Measurements from ENCODE around the gene SUCLG1. TPM values are rescaled to one million over a fixed set of nuclear protein-coding genes. Genes with fewer than 3 reads are reported as not detected.

The SUCLG1 gene
- total and polyA plus RNA-seq, 10 of the 15 experiments (the other 5 are each of a cell fraction or from before 2014, with no cell fraction given), result 75.4 to 197 (median 93.6) TPM

DNA sequence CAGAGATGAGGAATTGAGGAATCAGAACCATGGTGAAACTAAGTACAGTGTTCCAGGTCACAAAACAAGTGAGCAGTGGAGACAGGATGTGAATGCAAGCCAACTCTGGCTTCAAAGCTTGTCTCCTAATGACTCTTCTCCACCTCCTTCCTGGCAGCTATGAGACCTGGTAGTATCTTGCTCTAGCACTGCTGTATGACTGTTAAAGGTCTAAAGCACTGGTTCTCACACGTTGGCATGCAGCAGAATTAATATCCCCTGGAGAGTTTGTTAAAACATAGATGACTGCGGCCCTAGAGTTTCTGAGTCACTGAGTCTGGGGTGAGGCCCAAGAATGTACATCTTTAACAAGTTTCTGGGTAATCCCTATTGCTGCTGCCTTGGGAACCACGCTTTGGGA, 63.3 kb downstream of the SUCLG1 start:
- H3K9ac ChIP-seq (ENCODE audit: control insufficient read depth, insufficient read depth, low read length), result no peak overlapping the region
- no peak overlapping the region for H3K4me2 ChIP-seq (ENCODE audit: control insufficient read depth, insufficient read depth)
- intact Hi-C loops (cut with micrococcal nuclease; ENCODE audit: unreplicated experiment) (no loop called here), in situ Hi-C loops (cut with MboI) (no loop called here)
- ChIA-PET POLR2A (no interaction called here), RAD21 (ENCODE audit: unreplicated experiment) (no interaction called here), CTCF (no interaction called here), SMC1A (ENCODE audit: uncharacterized antibody, unreplicated experiment) (no interaction called here)
- BruUV-seq (replicated peaks), result no TSS peak
- H3K4me3 ChIP-seq, result no peak overlapping the region
- 0% methylated on average over 3 of the region's 3 CpGs for WGBS (ENCODE audit: insufficient coverage, insufficient replicate concordance, low lambda C conversion rate, missing lambda C conversion rate)
- no peaks in the 10 kb centered on the region for H3K9me3 ChIP-seq (replicated peaks; ENCODE audit: control insufficient read depth, insufficient read depth, low read length)
- no peaks in the 10 kb centered on the region for H3K36me3 ChIP-seq (ENCODE audit: control insufficient read depth in 2 of 2, insufficient read depth in 2 of 2, low read length in 1 of 2)
- H3K4me1 ChIP-seq (ENCODE audit: control insufficient read depth, insufficient read depth, low read length), result no peaks in the 10 kb centered on the region
- no peak for FAIRE-seq
- no peaks in the 10 kb centered on the region for H3K79me2 ChIP-seq (ENCODE audit: control insufficient read depth, insufficient read depth, low read length)
- ATAC-seq, result no peak
- no peak overlapping the region for H3K27ac ChIP-seq (ENCODE audit: control insufficient read depth, insufficient read depth)
- DNase-seq (ENCODE audit: low read depth, low spot score), result no peak
- no peaks in the 10 kb centered on the region for H3K27me3 ChIP-seq (replicated peaks in 1 of 2; ENCODE audit: control insufficient read depth in 2 of 2, insufficient read depth in 2 of 2, low read length in 1 of 2)
- H2AFZ ChIP-seq (ENCODE audit: control insufficient read depth, low read depth, low read length), result no peak overlapping the region
- no peaks in the 10 kb centered on the region for H4K20me1 ChIP-seq (ENCODE audit: control insufficient read depth, insufficient read depth)
- TF ChIP-seq CHD1 (IDR thresholded peaks at IDR 0.05; ENCODE audit: low read depth, low read length) (no peak), RCOR1 (conservative IDR thresholded peaks at IDR 0.05; ENCODE audit: low read depth, low read length) (no peak), RAD21 (IDR thresholded peaks at IDR 0.05; ENCODE audit: insufficient read depth, low read depth, low read length) (no peak), TBL1XR1 (IDR thresholded peaks at IDR 0.05; ENCODE audit: low read depth, low read length) (no peak), CBFB (IDR thresholded peaks at IDR 0.05; ENCODE audit: low read depth) (no peak), MTA3 (IDR thresholded peaks at IDR 0.05; ENCODE audit: borderline replicate concordance, low read length) (no peak), ZNF207 (IDR thresholded peaks at IDR 0.05; ENCODE audit: borderline replicate concordance) (no peak), RFX5 (IDR thresholded peaks at IDR 0.05; ENCODE audit: low read depth, low read length) (no peak), ASH2L (IDR thresholded peaks at IDR 0.05; ENCODE audit: borderline replicate concordance, low read depth) (no peak), SRF (IDR thresholded peaks at IDR 0.05; ENCODE audit: low read depth in 2 of 2, low read length in 2 of 2) (no peak), CREB1 (IDR thresholded peaks at IDR 0.05; ENCODE audit: low read depth) (no peak), HDAC2 (IDR thresholded peaks at IDR 0.05) (no peak), NR2C2 (IDR thresholded peaks at IDR 0.05; ENCODE audit: borderline replicate concordance, control insufficient read depth, insufficient read length, low read depth) (no peak), PML (IDR thresholded peaks at IDR 0.05; ENCODE audit: low read length) (no peak), IKZF2 (IDR thresholded peaks at IDR 0.05) (no peak), EGR1 (IDR thresholded peaks at IDR 0.05; ENCODE audit: borderline replicate concordance in 1 of 2, low read depth in 2 of 2, low read length in 2 of 2) (no peak), HCFC1 (IDR thresholded peaks at IDR 0.05; ENCODE audit: low read length) (no peak)
- TF ChIP-seq, protein P1, sequence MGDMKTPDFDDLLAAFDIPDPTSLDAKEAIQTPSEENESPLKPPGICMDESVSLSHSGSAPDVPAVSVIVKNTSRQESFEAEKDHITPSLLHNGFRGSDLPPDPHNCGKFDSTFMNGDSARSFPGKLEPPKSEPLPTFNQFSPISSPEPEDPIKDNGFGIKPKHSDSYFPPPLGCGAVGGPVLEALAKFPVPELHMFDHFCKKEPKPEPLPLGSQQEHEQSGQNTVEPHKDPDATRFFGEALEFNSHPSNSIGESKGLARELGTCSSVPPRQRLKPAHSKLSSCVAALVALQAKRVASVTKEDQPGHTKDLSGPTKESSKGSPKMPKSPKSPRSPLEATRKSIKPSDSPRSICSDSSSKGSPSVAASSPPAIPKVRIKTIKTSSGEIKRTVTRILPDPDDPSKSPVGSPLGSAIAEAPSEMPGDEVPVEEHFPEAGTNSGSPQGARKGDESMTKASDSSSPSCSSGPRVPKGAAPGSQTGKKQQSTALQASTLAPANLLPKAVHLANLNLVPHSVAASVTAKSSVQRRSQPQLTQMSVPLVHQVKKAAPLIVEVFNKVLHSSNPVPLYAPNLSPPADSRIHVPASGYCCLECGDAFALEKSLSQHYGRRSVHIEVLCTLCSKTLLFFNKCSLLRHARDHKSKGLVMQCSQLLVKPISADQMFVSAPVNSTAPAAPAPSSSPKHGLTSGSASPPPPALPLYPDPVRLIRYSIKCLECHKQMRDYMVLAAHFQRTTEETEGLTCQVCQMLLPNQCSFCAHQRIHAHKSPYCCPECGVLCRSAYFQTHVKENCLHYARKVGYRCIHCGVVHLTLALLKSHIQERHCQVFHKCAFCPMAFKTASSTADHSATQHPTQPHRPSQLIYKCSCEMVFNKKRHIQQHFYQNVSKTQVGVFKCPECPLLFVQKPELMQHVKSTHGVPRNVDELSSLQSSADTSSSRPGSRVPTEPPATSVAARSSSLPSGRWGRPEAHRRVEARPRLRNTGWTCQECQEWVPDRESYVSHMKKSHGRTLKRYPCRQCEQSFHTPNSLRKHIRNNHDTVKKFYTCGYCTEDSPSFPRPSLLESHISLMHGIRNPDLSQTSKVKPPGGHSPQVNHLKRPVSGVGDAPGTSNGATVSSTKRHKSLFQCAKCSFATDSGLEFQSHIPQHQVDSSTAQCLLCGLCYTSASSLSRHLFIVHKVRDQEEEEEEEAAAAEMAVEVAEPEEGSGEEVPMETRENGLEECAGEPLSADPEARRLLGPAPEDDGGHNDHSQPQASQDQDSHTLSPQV (IDR thresholded peaks at IDR 0.05), result no peak
- TF ChIP-seq, protein P2, sequence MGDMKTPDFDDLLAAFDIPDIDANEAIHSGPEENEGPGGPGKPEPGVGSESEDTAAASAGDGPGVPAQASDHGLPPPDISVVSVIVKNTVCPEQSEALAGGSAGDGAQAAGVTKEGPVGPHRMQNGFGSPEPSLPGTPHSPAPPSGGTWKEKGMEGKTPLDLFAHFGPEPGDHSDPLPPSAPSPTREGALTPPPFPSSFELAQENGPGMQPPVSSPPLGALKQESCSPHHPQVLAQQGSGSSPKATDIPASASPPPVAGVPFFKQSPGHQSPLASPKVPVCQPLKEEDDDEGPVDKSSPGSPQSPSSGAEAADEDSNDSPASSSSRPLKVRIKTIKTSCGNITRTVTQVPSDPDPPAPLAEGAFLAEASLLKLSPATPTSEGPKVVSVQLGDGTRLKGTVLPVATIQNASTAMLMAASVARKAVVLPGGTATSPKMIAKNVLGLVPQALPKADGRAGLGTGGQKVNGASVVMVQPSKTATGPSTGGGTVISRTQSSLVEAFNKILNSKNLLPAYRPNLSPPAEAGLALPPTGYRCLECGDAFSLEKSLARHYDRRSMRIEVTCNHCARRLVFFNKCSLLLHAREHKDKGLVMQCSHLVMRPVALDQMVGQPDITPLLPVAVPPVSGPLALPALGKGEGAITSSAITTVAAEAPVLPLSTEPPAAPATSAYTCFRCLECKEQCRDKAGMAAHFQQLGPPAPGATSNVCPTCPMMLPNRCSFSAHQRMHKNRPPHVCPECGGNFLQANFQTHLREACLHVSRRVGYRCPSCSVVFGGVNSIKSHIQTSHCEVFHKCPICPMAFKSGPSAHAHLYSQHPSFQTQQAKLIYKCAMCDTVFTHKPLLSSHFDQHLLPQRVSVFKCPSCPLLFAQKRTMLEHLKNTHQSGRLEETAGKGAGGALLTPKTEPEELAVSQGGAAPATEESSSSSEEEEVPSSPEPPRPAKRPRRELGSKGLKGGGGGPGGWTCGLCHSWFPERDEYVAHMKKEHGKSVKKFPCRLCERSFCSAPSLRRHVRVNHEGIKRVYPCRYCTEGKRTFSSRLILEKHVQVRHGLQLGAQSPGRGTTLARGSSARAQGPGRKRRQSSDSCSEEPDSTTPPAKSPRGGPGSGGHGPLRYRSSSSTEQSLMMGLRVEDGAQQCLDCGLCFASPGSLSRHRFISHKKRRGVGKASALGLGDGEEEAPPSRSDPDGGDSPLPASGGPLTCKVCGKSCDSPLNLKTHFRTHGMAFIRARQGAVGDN (IDR thresholded peaks at IDR 0.05), result no peak

All from GM12878 (cell line).